ENCODE results near the gene WDR37. TPM values are rescaled to one million over a fixed set of nuclear protein-coding genes. Genes with fewer than 3 reads are reported as not detected.

WDR37 gene
- polyA plus RNA-seq, 1 of the 3 experiments (the other 2 are of a cell fraction) = 11.9 TPM

GRCh38 chr10:1148855-1149605 is 92.8 kb downstream of the WDR37 start:
- Histone ChIP-seq H3K79me2 (ENCODE audit: insufficient read depth) (no peaks in the 10 kb centered on the region), H2AFZ (ENCODE audit: low read depth) (no peak overlapping the region), H3K9me3 (0 out of 2 replicates have a peak, but pooled peaks cover 8% of the 10 kb centered on the region), H3F3A (replicated peaks; ENCODE audit: insufficient read depth) (no peaks in the 10 kb centered on the region), H3K9ac (no peak overlapping the region), H4K20me1 (ENCODE audit: insufficient read depth) (no peaks in the 10 kb centered on the region), H3K9me2 (no peaks in the 10 kb centered on the region), H3K27me3 (ENCODE audit: insufficient read depth) (no peaks in the 10 kb centered on the region), H3K36me3 (replicated peaks in 1 of 2; ENCODE audit: control insufficient read depth in 1 of 2, insufficient read depth in 2 of 2, low read length in 1 of 2) (no peaks in the 10 kb centered on the region), H3K27ac (ENCODE audit: low read depth in 2 of 2, low read length in 1 of 2) (peak overlapping the region in 1 of 2 experiments; percentile 94; a peak in 2 of 4 replicates), H3K4me2 (no peak overlapping the region), H3K4me1 (ENCODE audit: control insufficient read depth in 1 of 2, insufficient read depth in 2 of 2, low read depth in 1 of 2, low read length in 1 of 2) (peaks cover 0 to 22% of the 10 kb centered on the region in 2 experiments; a peak in 2 of 4 replicates), H3K4me3 (ENCODE audit: low read depth in 2 of 2, low read length in 1 of 2) (no peak overlapping the region)
- 58% methylated on average over 17 of the region's 17 CpGs for WGBS (ENCODE audit: low lambda C conversion rate)
- TF ChIP-seq JUND (IDR thresholded peaks at IDR 0.05) = no peak
- POLR2A ChIA-PET = interaction anchor here (0.5 to 0.9 kb wide), 3 partner anchors 8 to 103 kb away, joined by 3 to 4 read pairs (median 3); no protein-coding TSS in a partner anchor
- DNase-seq = no peak
- CTCF ChIA-PET = interaction anchor here (1.0 kb wide), 1 partner anchor 123 kb away, joined by 3 read pairs; no protein-coding TSS in a partner anchor

GRCh38 chr10:1149793-1150637 is 93.8 kb downstream of the WDR37 start:
- CTCF ChIA-PET = interaction anchor here (0.6 to 1.0 kb wide), 2 partner anchors 122 to 180 kb away, joined by 3 read pairs; no protein-coding TSS in a partner anchor
- peak overlapping the region in 1 of 2 experiments; percentile 94; a peak in 2 of 4 replicates for H3K27ac ChIP-seq (ENCODE audit: low read depth in 2 of 2, low read length in 1 of 2)
- H3F3A ChIP-seq (replicated peaks; ENCODE audit: insufficient read depth) = no peaks in the 10 kb centered on the region
- H3K9ac ChIP-seq = no peak overlapping the region
- peaks cover 0 to 26% of the 10 kb centered on the region in 2 experiments; a peak in 2 of 4 replicates for H3K4me1 ChIP-seq (ENCODE audit: control insufficient read depth in 1 of 2, insufficient read depth in 2 of 2, low read depth in 1 of 2, low read length in 1 of 2)
- H4K20me1 ChIP-seq (ENCODE audit: insufficient read depth) = no peaks in the 10 kb centered on the region
- H3K9me2 ChIP-seq = no peaks in the 10 kb centered on the region
- no peak overlapping the region for H2AFZ ChIP-seq (ENCODE audit: low read depth)
- DNase-seq = peak; percentile 87
- TF ChIP-seq MEF2A (IDR thresholded peaks at IDR 0.05; ENCODE audit: borderline replicate concordance, low read depth) = no peak
- 0 out of 2 replicates have a peak, but pooled peaks have one; percentile 28 for TF ChIP-seq RFX5 (IDR thresholded peaks at IDR 0.05; ENCODE audit: low read length)
- peak; percentile 92 for TF ChIP-seq FOXJ3 (CRISPR knock-in tag; IDR thresholded peaks at IDR 0.05)
- TF ChIP-seq IRF3 (IDR thresholded peaks at IDR 0.05; ENCODE audit: low read depth, low read length) = no peak
- no peak for TF ChIP-seq PBX3 (IDR thresholded peaks at IDR 0.05)
- TF ChIP-seq RCOR1 (IDR thresholded peaks at IDR 0.05; ENCODE audit: low read length) = peak; percentile 91
- TF ChIP-seq GATA2 (CRISPR knock-in tag; IDR thresholded peaks at IDR 0.05) = peak; percentile 98
- TF ChIP-seq RAD21 (IDR thresholded peaks at IDR 0.05; ENCODE audit: low read length) = peak; percentile 24
- TF ChIP-seq ELF1 (IDR thresholded peaks at IDR 0.05) = no peak
- TF ChIP-seq EP300 (IDR thresholded peaks at IDR 0.05; ENCODE audit: borderline replicate concordance in 1 of 2, low read depth in 1 of 2, low read length in 1 of 2) = peak in 1 of 2 experiments; percentile 78; a peak in 2 of 4 replicates
- TF ChIP-seq MXI1 (IDR thresholded peaks at IDR 0.05; ENCODE audit: low read depth, low read length) = peak; percentile 80
- TF ChIP-seq EZH2phosphoT487 (IDR thresholded peaks at IDR 0.05; ENCODE audit: borderline replicate concordance, low read depth) = no peak
- TF ChIP-seq CHD2 (IDR thresholded peaks at IDR 0.05; ENCODE audit: low read length, partially characterized antibody) = peak; percentile 36
- TF ChIP-seq NRF1 (IDR thresholded peaks at IDR 0.05; ENCODE audit: low read depth, low read length) = no peak
- TF ChIP-seq TCF12 (IDR thresholded peaks at IDR 0.05) = no peak
- no peak for TF ChIP-seq MAX (IDR thresholded peaks at IDR 0.05; ENCODE audit: low read depth)
- no peak; the same call in 1 of the 2 replicates for TF ChIP-seq SMC3 (IDR thresholded peaks at IDR 0.05; ENCODE audit: low read depth, low read length)
- H3K9me3 ChIP-seq = 0 out of 2 replicates have a peak, but pooled peaks cover 8% of the 10 kb centered on the region
- WGBS (ENCODE audit: low lambda C conversion rate) = 41% methylated on average over 22 of the region's 23 CpGs
- no peaks in the 10 kb centered on the region for H3K36me3 ChIP-seq (replicated peaks in 1 of 2; ENCODE audit: control insufficient read depth in 1 of 2, insufficient read depth in 2 of 2, low read length in 1 of 2)
- H3K27me3 ChIP-seq (ENCODE audit: insufficient read depth) = no peaks in the 10 kb centered on the region
- H3K79me2 ChIP-seq (ENCODE audit: insufficient read depth) = no peaks in the 10 kb centered on the region
- H3K4me2 ChIP-seq = no peak overlapping the region
- POLR2A ChIA-PET = interaction anchor here (0.9 kb wide), 2 partner anchors 9 to 12 kb away, joined by 3 read pairs; no protein-coding TSS in a partner anchor
- H3K4me3 ChIP-seq (ENCODE audit: low read depth in 2 of 2, low read length in 1 of 2) = no peak overlapping the region
